ENCODE measurements around the gene GSX2. TPM values are rescaled to one million over a fixed set of nuclear protein-coding genes. Genes with fewer than 3 reads are reported as not detected.

Gene GSX2
- total and polyA plus RNA-seq, 2 of the 8 experiments (the other 6 are each of a cell fraction or from before 2014, with no cell fraction given): not detected

GRCh38 chr4:54056360-54056759, 43.6 kb upstream of the GSX2 start:
- no peak overlapping the region for H2AFZ ChIP-seq (ENCODE audit: low read length)
- no peak overlapping the region for H4K8ac ChIP-seq (ENCODE audit: extremely low read depth, insufficient read depth, low read length)
- H3K27ac ChIP-seq (ENCODE audit: low read depth, low read length): no peak overlapping the region
- POLR2A ChIA-PET (ENCODE audit: partially characterized antibody): interaction anchor here (1.3 kb wide), 1 partner anchor 24 kb away, joined by 3 read pairs; no protein-coding TSS in a partner anchor
- peaks cover 0 to 70% of the 10 kb centered on the region in 2 experiments; a peak in 3 of 4 replicates for H3K79me2 ChIP-seq (ENCODE audit: control insufficient read depth in 1 of 2, insufficient read depth in 2 of 2, low read length in 2 of 2)
- no peaks in the 10 kb centered on the region for H4K20me1 ChIP-seq (replicated peaks in 1 of 2; ENCODE audit: control insufficient read depth in 1 of 2, insufficient read depth in 2 of 2, low read length in 2 of 2)
- H3K23me2 ChIP-seq (ENCODE audit: low read depth, low read length): no peaks in the 10 kb centered on the region; the same call in 1 of the 2 replicates
- no peak overlapping the region for H3K4me2 ChIP-seq (ENCODE audit: insufficient read depth in 1 of 2, low read depth in 2 of 2, low read length in 2 of 2)
- no peak for FAIRE-seq
- no peak overlapping the region for H3K56ac ChIP-seq (replicated peaks; ENCODE audit: insufficient read length, low read depth, low read length)
- H2AK5ac ChIP-seq (ENCODE audit: low read depth, low read length): no peak overlapping the region
- H3K79me1 ChIP-seq (ENCODE audit: low read depth, low read length): no peaks in the 10 kb centered on the region; the same call in 1 of the 2 replicates
- no peak overlapping the region for H2BK120ac ChIP-seq (replicated peaks; ENCODE audit: low read depth, low read length)
- H2BK5ac ChIP-seq (ENCODE audit: low read depth, low read length): no peak overlapping the region
- CTCF ChIA-PET (ENCODE audit: partially characterized antibody): interaction anchor here (0.9 to 1.2 kb wide), 4 partner anchors 10 to 1041 kb away, joined by 3 to 4 read pairs (median 3); no protein-coding TSS in a partner anchor
- H3K4me1 ChIP-seq (replicated peaks in 1 of 4; ENCODE audit: control insufficient read depth in 3 of 4, insufficient read depth in 4 of 4, low read length in 3 of 4): peaks cover 0 to 3% (median 0%) of the 10 kb centered on the region in 4 experiments; a peak in 2 of 7 replicates
- no peak overlapping the region for H4K5ac ChIP-seq (ENCODE audit: insufficient read length, low read depth, low read length)
- no peak overlapping the region for H3K23ac ChIP-seq (ENCODE audit: insufficient read length)
- H3K27me3 ChIP-seq (replicated peaks in 1 of 4; ENCODE audit: control insufficient read depth in 3 of 4, extremely low read depth in 1 of 4, insufficient read depth in 3 of 4, low read length in 3 of 4): no peaks in the 10 kb centered on the region
- no peak overlapping the region for H3K9ac ChIP-seq (replicated peaks in 1 of 4; ENCODE audit: extremely low read depth in 1 of 4, low read depth in 3 of 4, low read length in 3 of 4)
- H3K18ac ChIP-seq (ENCODE audit: extremely low read depth, low read length): no peak overlapping the region
- H3K36me3 ChIP-seq (ENCODE audit: control insufficient read depth in 2 of 4, insufficient read depth in 4 of 4, low read length in 3 of 4): no peaks in the 10 kb centered on the region
- H3K9me3 ChIP-seq (ENCODE audit: insufficient read depth in 2 of 2, low read depth in 1 of 2, low read length in 1 of 2): no peaks in the 10 kb centered on the region
- no peak overlapping the region for H2BK20ac ChIP-seq (ENCODE audit: low read length)
- DNase-seq (ENCODE audit: low read depth in 1 of 2, low spot score in 2 of 2): no peak
- H3K4me3 ChIP-seq (ENCODE audit: extremely low read depth in 1 of 4, insufficient read depth in 2 of 4, low read depth in 3 of 4, low read length in 4 of 4): no peak overlapping the region
- no peak overlapping the region for H4K91ac ChIP-seq (replicated peaks; ENCODE audit: insufficient read length, low read length)
- H3K14ac ChIP-seq (ENCODE audit: insufficient read length): no peak overlapping the region
- H3K4ac ChIP-seq (replicated peaks; ENCODE audit: insufficient read length, low read depth, low read length): no peak overlapping the region
- no peak overlapping the region for H2BK15ac ChIP-seq (ENCODE audit: low read length)
- H2BK12ac ChIP-seq (ENCODE audit: low read depth, low read length): no peak overlapping the region
- no peak for TF ChIP-seq CTCF (IDR thresholded peaks at IDR 0.05; ENCODE audit: control extremely low read depth in 1 of 3, insufficient read depth in 1 of 3, low read depth in 1 of 3, low read length in 3 of 3)
- TF ChIP-seq ASH2L (IDR thresholded peaks at IDR 0.05; ENCODE audit: low read length): no peak
- no peak for TF ChIP-seq EP300 (IDR thresholded peaks at IDR 0.05; ENCODE audit: borderline replicate concordance in 1 of 2, low read depth in 2 of 2, low read length in 2 of 2)
- no peak for TF ChIP-seq HDAC2 (IDR thresholded peaks at IDR 0.05; ENCODE audit: borderline replicate concordance in 1 of 2, low read depth in 2 of 2, low read length in 2 of 2)
- TF ChIP-seq EZH2 (IDR thresholded peaks at IDR 0.05; ENCODE audit: low read depth, low read length, severe bottlenecking): no peak
- TF ChIP-seq BACH1 (IDR thresholded peaks at IDR 0.05; ENCODE audit: low read length): no peak
- no peak for TF ChIP-seq JUN (IDR thresholded peaks at IDR 0.05; ENCODE audit: low read depth, low read length)
- TF ChIP-seq RNF2 (IDR thresholded peaks at IDR 0.05; ENCODE audit: borderline replicate concordance, low read depth, low read length, missing control alignments, poor library complexity, severe bottlenecking): no peak
- TF ChIP-seq SP2 (IDR thresholded peaks at IDR 0.05; ENCODE audit: low read length): no peak
- no peak for TF ChIP-seq POU5F1 (IDR thresholded peaks at IDR 0.05; ENCODE audit: low read depth, low read length)
- no peak for TF ChIP-seq BRCA1 (IDR thresholded peaks at IDR 0.05; ENCODE audit: low read depth, low read length)

All from H1 (cell line).